ENCODE results near the gene HTR1B.

HTR1B gene

GRCh38 chr6:77430504-77430903 is 32.8 kb downstream of the HTR1B start:
- in situ Hi-C loops (cut with HindIII; ENCODE audit: low sequenced_read_pairs): no loop called here
- no peak overlapping the region for H3K4me3 ChIP-seq (ENCODE audit: low read depth, low read length)
- no peak for DNase-seq (ENCODE audit: low read depth)
- TF ChIP-seq CTCF (IDR thresholded peaks at IDR 0.05; ENCODE audit: low read depth, low read length, missing control alignments): no peak

- DNase-seq (ENCODE audit: low read depth): no peak
- no peak for TF ChIP-seq CTCF (IDR thresholded peaks at IDR 0.05; ENCODE audit: low read depth, low read length, missing control alignments)
- no peak overlapping the region for H3K4me3 ChIP-seq (ENCODE audit: low read depth, low read length)
- in situ Hi-C loops (cut with HindIII; ENCODE audit: low sequenced_read_pairs): no loop called here
Observed at GRCh38 chr6:77425671-77426070, 37.6 kb downstream of the HTR1B start.

- no peak for TF ChIP-seq CTCF (IDR thresholded peaks at IDR 0.05; ENCODE audit: low read depth, low read length, missing control alignments)
- in situ Hi-C loops (cut with HindIII; ENCODE audit: low sequenced_read_pairs): no loop called here
- H3K4me3 ChIP-seq (ENCODE audit: low read depth, low read length): no peak overlapping the region
- no peak for DNase-seq (ENCODE audit: low read depth)
Observed at GRCh38 chr6:77425216-77425615, 38.1 kb downstream of the HTR1B start.

- no peak for TF ChIP-seq CTCF (IDR thresholded peaks at IDR 0.05; ENCODE audit: low read depth, low read length, missing control alignments)
- in situ Hi-C loops (cut with HindIII; ENCODE audit: low sequenced_read_pairs): no loop called here
- no peak overlapping the region for H3K4me3 ChIP-seq (ENCODE audit: low read depth, low read length)
- no peak for DNase-seq (ENCODE audit: low read depth)
Observed at GRCh38 chr6:77424761-77425160, 38.5 kb downstream of the HTR1B start.

- H3K4me3 ChIP-seq (ENCODE audit: low read depth, low read length): no peak overlapping the region
- in situ Hi-C loops (cut with HindIII; ENCODE audit: low sequenced_read_pairs): no loop called here
- no peak for TF ChIP-seq CTCF (IDR thresholded peaks at IDR 0.05; ENCODE audit: low read depth, low read length, missing control alignments)
- no peak for DNase-seq (ENCODE audit: low read depth)
Observed at GRCh38 chr6:77416839-77417238, 46.5 kb downstream of the HTR1B start.

GRCh38 chr6:77415706-77416105 is 47.6 kb downstream of the HTR1B start:
- no peak for DNase-seq (ENCODE audit: low read depth)
- no peak for TF ChIP-seq CTCF (IDR thresholded peaks at IDR 0.05; ENCODE audit: low read depth, low read length, missing control alignments)
- in situ Hi-C loops (cut with HindIII; ENCODE audit: low sequenced_read_pairs): no loop called here

More at GRCh38 chr6:77415706-77416105, 47.6 kb downstream of the HTR1B start:
- no peak overlapping the region for H3K4me3 ChIP-seq (ENCODE audit: low read depth, low read length)

Data from astrocyte of the cerebellum (primary cell).